HUES6 (cell line): ENCODE measurements around the gene ARRDC4.
"Not testable (repeated sequence)": the region's sequence is repeated elsewhere in the genome, so short reads cannot be mapped to it uniquely, and the experiment has no call there.

Experiments
- H3K27ac ChIP-seq: 2 replicates; pipeline ENCODE4 v1.7.0; 2013; ENCODE audit warnings: low read depth, mild to moderate bottlenecking, low read length, inconsistent platforms
- H3K27me3 ChIP-seq: 2 replicates; pipeline ENCODE4 v1.6.1; 2013; ENCODE audit warnings: low read length; ENCODE audit not compliant: control insufficient read depth, insufficient read depth
- H3K36me3 ChIP-seq: 2 replicates; pipeline ENCODE4 v1.6.1; 2013; ENCODE audit warnings: low read length; ENCODE audit not compliant: control insufficient read depth, insufficient read depth
- H3K4me1 ChIP-seq: 2 replicates; pipeline ENCODE4 v1.6.1; 2013; ENCODE audit warnings: low read length; ENCODE audit not compliant: control insufficient read depth, insufficient read depth
- H3K4me3 ChIP-seq: 2 replicates; pipeline ENCODE4 v1.5.1; 2013; ENCODE audit warnings: low read depth, low read length
- H3K9ac ChIP-seq: one replicate; pipeline ENCODE4 v1.6.1; 2013; ENCODE audit warnings: mild to moderate bottlenecking, low read length
- H3K9me3 ChIP-seq: 2 replicates; pipeline ENCODE4 v1.6.1; 2013; ENCODE audit warnings: low read depth, low read length; ENCODE audit not compliant: control insufficient read depth, insufficient read depth

Gene ARRDC4

DNA sequence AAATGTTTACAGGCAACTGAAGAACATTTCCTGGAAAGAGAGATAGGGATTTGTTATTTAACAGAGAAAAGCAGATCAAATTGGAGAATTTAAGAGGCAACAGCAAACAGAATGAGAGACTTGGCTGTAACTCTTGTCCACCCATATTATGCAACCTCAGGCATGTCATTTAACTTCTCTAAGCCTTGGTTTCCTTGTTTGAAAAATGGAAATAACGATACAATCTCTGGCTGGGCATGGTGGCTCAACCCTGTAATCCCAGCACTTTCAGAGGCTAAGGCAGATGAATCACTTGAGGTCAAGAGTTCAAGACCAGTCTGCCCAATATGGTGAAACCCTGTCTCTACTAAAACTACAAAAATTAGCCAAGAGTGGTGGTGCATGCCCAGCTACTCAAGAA is 23.7 kb downstream of the ARRDC4 start:
- no peaks in the 10 kb centered on the region for H3K27me3 ChIP-seq
- no peak overlapping the region for H3K9ac ChIP-seq
- H3K27ac ChIP-seq = no peak overlapping the region
- H3K4me3 ChIP-seq = no peak overlapping the region
- H3K36me3 ChIP-seq = no peaks in the 10 kb centered on the region
- H3K4me1 ChIP-seq = no peaks in the 10 kb centered on the region
- peaks cover 29% of the 10 kb centered on the region for H3K9me3 ChIP-seq

DNA sequence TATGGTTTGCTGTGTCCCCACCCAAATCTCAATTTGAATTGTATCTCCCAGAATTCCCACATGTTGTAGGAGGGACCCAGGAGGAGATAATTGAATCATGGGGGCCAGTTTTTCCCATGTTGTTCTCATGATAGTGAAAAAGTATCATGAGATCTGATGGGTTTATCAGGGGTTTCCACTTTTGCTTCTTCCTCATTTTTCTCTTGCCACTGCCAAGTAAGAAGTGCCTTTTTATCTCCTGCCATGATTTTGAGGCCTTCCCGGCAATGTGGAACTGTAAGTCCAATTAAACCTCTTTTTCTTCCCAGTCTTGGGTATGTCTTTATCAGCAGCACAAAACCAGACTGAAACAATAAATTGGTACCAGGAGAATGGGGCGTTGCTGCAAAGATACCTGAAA is 25.5 kb downstream of the ARRDC4 start:
- H3K4me1 ChIP-seq, H3K9ac ChIP-seq, H3K27ac ChIP-seq, H3K36me3 ChIP-seq, H3K27me3 ChIP-seq, H3K4me3 ChIP-seq: not testable (repeated sequence)
- peaks cover 33% of the 10 kb centered on the region for H3K9me3 ChIP-seq

GRCh38 chr15:97986781-97987180 is 26.3 kb downstream of the ARRDC4 start:
- Histone ChIP-seq H3K27me3 (no peaks in the 10 kb centered on the region), H3K36me3 (no peaks in the 10 kb centered on the region), H3K4me1 (no peaks in the 10 kb centered on the region), H3K27ac (no peak overlapping the region), H3K4me3 (no peak overlapping the region), H3K9ac (no peak overlapping the region), H3K9me3 (peaks cover 33% of the 10 kb centered on the region)

DNA sequence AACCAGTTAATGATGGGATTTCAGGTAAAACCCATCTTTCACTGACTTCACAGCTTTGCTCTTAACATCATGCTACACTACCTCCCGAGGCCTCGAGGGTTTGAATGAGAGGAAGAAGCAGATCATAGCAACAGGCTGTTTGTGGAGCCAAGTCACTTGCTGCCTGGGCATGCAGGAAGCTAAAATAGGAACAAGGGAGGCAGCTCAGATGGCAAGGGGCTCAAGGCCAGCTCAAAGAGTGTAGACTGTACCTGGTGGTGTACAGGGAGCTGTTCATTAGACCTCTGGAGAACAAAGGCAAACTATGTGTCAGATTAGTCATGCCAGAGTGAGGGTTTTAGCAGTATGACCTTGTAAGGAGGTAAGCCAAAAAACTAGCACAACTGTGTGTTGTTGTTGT is 28.8 kb downstream of the ARRDC4 start:
- Histone ChIP-seq H3K27ac (no peak overlapping the region), H3K4me3 (no peak overlapping the region), H3K27me3 (no peaks in the 10 kb centered on the region), H3K4me1 (no peaks in the 10 kb centered on the region), H3K9me3 (peaks cover 33% of the 10 kb centered on the region), H3K36me3 (no peaks in the 10 kb centered on the region), H3K9ac (no peak overlapping the region)

DNA sequence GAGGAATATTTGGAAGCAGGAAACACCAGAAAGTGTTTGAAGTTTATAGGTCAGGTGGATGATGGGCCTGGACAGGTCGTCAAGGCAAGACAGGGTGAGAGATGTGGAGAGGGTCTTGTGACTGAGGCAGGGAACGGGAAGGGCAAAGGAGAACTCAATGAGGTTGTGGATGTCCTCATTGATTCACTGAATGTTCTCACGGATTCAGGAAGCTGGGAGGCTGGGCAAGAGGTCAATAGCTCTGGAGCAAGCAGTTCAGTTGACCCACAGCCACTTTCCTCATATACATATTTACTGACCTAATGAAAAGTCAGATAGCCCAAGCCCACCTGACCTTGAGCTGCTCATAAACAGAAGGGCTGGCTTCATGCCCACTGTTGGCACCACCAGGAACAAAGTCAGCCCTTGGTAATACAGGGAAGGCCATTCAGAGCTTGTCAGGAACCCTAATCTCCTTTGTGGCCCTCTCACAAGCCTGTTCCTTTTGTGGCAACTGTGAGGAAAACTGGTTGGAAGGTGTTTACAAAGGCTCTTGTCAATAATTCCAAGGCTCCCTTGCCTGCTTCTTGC is 31.6 kb downstream of the ARRDC4 start:
- Histone ChIP-seq H3K27ac (no peak overlapping the region), H3K4me1 (no peaks in the 10 kb centered on the region), H3K4me3 (no peak overlapping the region), H3K36me3 (no peaks in the 10 kb centered on the region), H3K9ac (no peak overlapping the region), H3K27me3 (no peaks in the 10 kb centered on the region), H3K9me3 (peaks cover 14% of the 10 kb centered on the region)

- Histone ChIP-seq H3K4me1 (no peaks in the 10 kb centered on the region), H3K9ac (no peak overlapping the region)
Observed at GRCh38 chr15:97992823-97993222, 32.3 kb downstream of the ARRDC4 start.

DNA sequence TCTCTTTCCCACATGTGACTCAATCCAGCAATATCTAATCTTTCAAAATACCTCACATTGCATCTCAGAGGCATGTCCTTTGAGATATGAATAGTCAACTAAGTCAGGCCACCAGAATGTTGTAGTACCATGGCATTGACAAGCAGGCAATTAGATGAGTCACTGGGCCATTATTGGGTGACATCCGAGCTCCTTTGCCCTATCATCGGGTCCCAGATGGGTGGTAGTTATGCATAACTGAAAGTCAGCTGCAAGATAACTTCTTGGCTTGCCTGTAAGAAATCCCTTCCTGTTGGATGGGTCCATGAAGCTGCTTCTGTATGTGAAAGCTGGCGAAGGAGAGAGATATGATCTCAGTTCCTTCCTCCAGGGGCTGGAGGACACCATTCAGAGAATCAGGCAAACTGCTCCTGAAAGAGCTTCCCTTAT is 32.8 kb downstream of the ARRDC4 start:
- no peak overlapping the region for H3K9ac ChIP-seq
- H3K27me3 ChIP-seq = no peaks in the 10 kb centered on the region
- no peaks in the 10 kb centered on the region for H3K36me3 ChIP-seq
- H3K9me3 ChIP-seq = 0 out of 2 replicates have a peak, but pooled peaks cover 4% of the 10 kb centered on the region
- no peaks in the 10 kb centered on the region for H3K4me1 ChIP-seq
- no peak overlapping the region for H3K4me3 ChIP-seq
- no peak overlapping the region for H3K27ac ChIP-seq

More at GRCh38 chr15:97992823-97993222, 32.3 kb downstream of the ARRDC4 start:
- no peak overlapping the region for H3K4me3 ChIP-seq
- no peak overlapping the region for H3K27ac ChIP-seq
- H3K27me3 ChIP-seq = no peaks in the 10 kb centered on the region
- H3K9me3 ChIP-seq = 0 out of 2 replicates have a peak, but pooled peaks cover 8% of the 10 kb centered on the region
- no peaks in the 10 kb centered on the region for H3K36me3 ChIP-seq

DNA sequence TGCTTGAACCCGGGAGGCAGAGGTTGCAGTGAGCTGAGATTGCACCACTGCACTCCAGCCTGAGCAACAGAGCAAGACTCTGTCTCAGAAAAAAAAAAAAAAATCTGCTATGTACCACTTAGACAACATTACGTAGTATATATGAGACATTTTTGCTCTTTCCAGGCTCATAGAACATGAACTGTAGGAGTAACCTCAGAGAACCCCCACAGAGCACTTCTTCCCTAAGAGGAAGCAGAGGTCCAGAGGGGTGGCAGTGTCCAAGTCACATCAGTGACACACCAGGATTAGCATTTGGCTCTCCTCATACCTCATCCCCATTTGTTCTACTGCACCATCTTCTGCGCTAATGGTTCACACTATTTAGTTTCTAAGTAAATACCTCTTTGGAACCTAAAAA is 33.7 kb downstream of the ARRDC4 start:
- H3K9ac ChIP-seq = no peak overlapping the region
- H3K4me1 ChIP-seq = no peaks in the 10 kb centered on the region
- no peaks in the 10 kb centered on the region for H3K36me3 ChIP-seq
- H3K4me3 ChIP-seq = no peak overlapping the region
- no peaks in the 10 kb centered on the region for H3K27me3 ChIP-seq
- H3K9me3 ChIP-seq = 0 out of 2 replicates have a peak, but pooled peaks cover 3% of the 10 kb centered on the region
- no peak overlapping the region for H3K27ac ChIP-seq

DNA sequence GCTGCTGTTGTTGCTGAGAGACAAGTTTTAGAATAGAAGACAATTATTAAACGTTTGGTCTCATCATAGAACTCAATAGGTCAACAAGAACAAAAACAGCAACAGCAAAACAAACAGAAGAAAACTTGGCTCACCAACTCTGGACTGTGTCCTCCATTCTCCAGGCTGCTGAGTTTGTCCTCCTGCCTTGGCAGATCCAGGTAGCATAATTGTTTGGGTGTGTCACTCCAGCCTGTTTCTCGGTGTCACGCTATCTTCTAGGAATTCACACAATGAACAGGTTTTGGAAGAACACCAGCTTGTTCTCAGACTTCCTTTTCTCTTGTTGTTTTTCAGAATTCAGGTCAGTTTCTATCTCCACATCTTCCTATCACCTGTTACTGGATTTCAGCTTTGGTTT is 34.7 kb downstream of the ARRDC4 start:
- Histone ChIP-seq H3K36me3 (no peaks in the 10 kb centered on the region), H3K4me3 (no peak overlapping the region), H3K4me1 (no peaks in the 10 kb centered on the region), H3K27me3 (no peaks in the 10 kb centered on the region), H3K27ac (no peak overlapping the region), H3K9ac (no peak overlapping the region), H3K9me3 (no peaks in the 10 kb centered on the region)

DNA sequence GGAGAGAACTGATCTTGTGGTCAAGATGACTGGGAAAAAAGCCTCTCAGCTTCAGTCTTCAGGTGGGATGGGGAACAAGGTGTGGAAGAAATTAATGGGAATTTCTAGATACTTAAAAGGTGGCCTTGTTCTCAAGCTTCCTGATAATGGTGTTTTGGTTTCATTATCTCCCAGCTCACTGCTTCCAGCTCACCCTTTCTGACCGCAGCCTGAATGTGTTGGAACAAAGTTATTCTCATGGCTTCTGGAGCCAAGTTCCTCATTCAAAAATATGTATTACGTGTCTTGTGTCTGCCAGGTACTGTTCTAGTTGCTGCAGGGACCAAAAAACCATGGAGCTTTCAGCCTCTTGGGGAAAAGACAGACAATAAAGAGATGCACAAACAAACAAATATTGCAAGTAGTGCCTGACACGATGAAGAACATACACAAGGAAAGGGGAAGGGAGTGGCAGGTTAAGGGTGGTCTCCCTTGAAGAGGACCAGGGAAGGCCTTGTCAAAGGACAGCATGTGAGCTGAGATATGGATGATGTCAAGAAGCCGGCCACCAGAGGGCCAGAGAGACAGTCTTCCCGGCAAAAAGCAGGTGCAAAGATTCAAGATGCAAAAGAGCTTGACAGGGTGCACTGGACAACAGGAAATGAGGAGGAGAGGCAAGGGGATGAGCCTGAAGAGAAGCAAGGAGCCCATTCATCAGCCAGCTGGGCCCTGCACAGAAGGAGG is 35.5 kb downstream of the ARRDC4 start:
- Histone ChIP-seq H3K4me1 (no peaks in the 10 kb centered on the region), H3K27me3 (no peaks in the 10 kb centered on the region), H3K36me3 (no peaks in the 10 kb centered on the region), H3K9me3 (no peaks in the 10 kb centered on the region), H3K27ac (no peak overlapping the region), H3K9ac (no peak overlapping the region), H3K4me3 (no peak overlapping the region)

GRCh38 chr15:97998307-97999071 is 38.0 kb downstream of the ARRDC4 start:
- Histone ChIP-seq H3K27ac (no peak overlapping the region), H3K9ac (no peak overlapping the region), H3K4me1 (no peaks in the 10 kb centered on the region), H3K27me3 (no peaks in the 10 kb centered on the region), H3K9me3 (peaks cover 8% of the 10 kb centered on the region), H3K36me3 (no peaks in the 10 kb centered on the region), H3K4me3 (no peak overlapping the region)
